ENCODE measurements around the gene CSRP2. TPM values are rescaled to one million over a fixed set of nuclear protein-coding genes. Genes with fewer than 3 reads are reported as not detected.

Gene CSRP2
- total RNA-seq: under 1 TPM in 1 of 2 donors, not detected in 1; 0.33 TPM

GRCh38 chr12:76878899-76879709 is at the start of gene CSRP2:
TSS of gene CSRP2 (minus strand) at chr12:76879019. CDS start at chr12:76866260, 12,759 bp downstream.
- H3K4me1 Mint-ChIP-seq (ENCODE audit: low read depth in 2 of 2): peaks cover 7 to 10% of the 10 kb centered on the region in 2 donors
- DNase-seq (ENCODE audit: low spot score) (peak; percentile 78), ATAC-seq (peak; percentile 90 to 92)
- no peaks in the 10 kb centered on the region for H3K36me3 Mint-ChIP-seq
- no peaks in the 10 kb centered on the region for H3K9me3 Mint-ChIP-seq
- H3K27me3 Mint-ChIP-seq: peaks cover 41 to 50% of the 10 kb centered on the region in 2 donors
- H3K4me3 Mint-ChIP-seq: peak within 1 kb of the TSS; percentile 86
- H3K27ac Mint-ChIP-seq: peak within 1 kb of the TSS in 1 of 2 donors; percentile 33

GRCh38 chr12:76927170-76927784 is 48.5 kb upstream of the CSRP2 start:
- Mint-ChIP-seq H3K4me3 (no peak overlapping the region), H3K36me3 (no peaks in the 10 kb centered on the region), H3K4me1 (ENCODE audit: low read depth in 2 of 2) (no peaks in the 10 kb centered on the region), H3K27me3 (peaks cover 11 to 28% of the 10 kb centered on the region in 2 donors), H3K27ac (no peak overlapping the region), H3K9me3 (no peaks in the 10 kb centered on the region)
- DNase-seq (ENCODE audit: low spot score) (no peak), ATAC-seq (no peak)

- Mint-ChIP-seq H3K9me3 (no peaks in the 10 kb centered on the region), H3K27ac (no peak overlapping the region), H3K27me3 (peaks cover 9 to 22% of the 10 kb centered on the region in 2 donors), H3K4me1 (ENCODE audit: low read depth in 2 of 2) (peaks cover 0 to 6% of the 10 kb centered on the region in 2 donors), H3K4me3 (no peak overlapping the region), H3K36me3 (no peaks in the 10 kb centered on the region)
- DNase-seq (ENCODE audit: low spot score) (no peak), ATAC-seq (no peak)
Observed at GRCh38 chr12:76925135-76925534, 46.3 kb upstream of the CSRP2 start.

GRCh38 chr12:76922866-76923265 is 44.0 kb upstream of the CSRP2 start:
- no peak for DNase-seq (ENCODE audit: low spot score)
- Mint-ChIP-seq H3K9me3 (no peaks in the 10 kb centered on the region), H3K27me3 (peaks cover 9 to 26% of the 10 kb centered on the region in 2 donors), H3K27ac (no peak overlapping the region), H3K4me1 (ENCODE audit: low read depth in 2 of 2) (peaks cover 0 to 9% of the 10 kb centered on the region in 2 donors), H3K36me3 (no peaks in the 10 kb centered on the region), H3K4me3 (no peak overlapping the region)
- no peak for ATAC-seq

GRCh38 chr12:76921891-76922664 is 43.3 kb upstream of the CSRP2 start:
- peaks cover 6 to 26% of the 10 kb centered on the region in 2 donors for H3K27me3 Mint-ChIP-seq
- ATAC-seq (no peak), DNase-seq (ENCODE audit: low spot score) (no peak)
- H3K27ac Mint-ChIP-seq: no peak overlapping the region
- no peak overlapping the region for H3K4me3 Mint-ChIP-seq
- H3K4me1 Mint-ChIP-seq (ENCODE audit: low read depth in 2 of 2): peaks cover 0 to 9% of the 10 kb centered on the region in 2 donors
- H3K9me3 Mint-ChIP-seq: no peaks in the 10 kb centered on the region
- no peaks in the 10 kb centered on the region for H3K36me3 Mint-ChIP-seq

GRCh38 chr12:76921100-76921471 is 42.3 kb upstream of the CSRP2 start:
- ATAC-seq: no peak
- no peak overlapping the region for H3K27ac Mint-ChIP-seq

GRCh38 chr12:76920172-76921099 is 41.6 kb upstream of the CSRP2 start:
- no peaks in the 10 kb centered on the region for H3K9me3 Mint-ChIP-seq
- DNase-seq (ENCODE audit: low spot score): no peak

More at GRCh38 chr12:76921100-76921471, 42.3 kb upstream of the CSRP2 start:
- Mint-ChIP-seq H3K27me3 (peaks cover 0 to 16% of the 10 kb centered on the region in 2 donors), H3K9me3 (no peaks in the 10 kb centered on the region), H3K36me3 (no peaks in the 10 kb centered on the region), H3K4me3 (no peak overlapping the region), H3K4me1 (ENCODE audit: low read depth in 2 of 2) (peaks cover 0 to 9% of the 10 kb centered on the region in 2 donors)
- DNase-seq (ENCODE audit: low spot score): no peak

GRCh38 chr12:76919383-76920171 is 40.8 kb upstream of the CSRP2 start:
- H3K36me3 Mint-ChIP-seq: no peaks in the 10 kb centered on the region
- ATAC-seq: peak in 1 of 2 donors; percentile 17
- H3K4me1 Mint-ChIP-seq (ENCODE audit: low read depth in 2 of 2): peaks cover 0 to 9% of the 10 kb centered on the region in 2 donors
- H3K27me3 Mint-ChIP-seq: peaks cover 0 to 13% of the 10 kb centered on the region in 2 donors
- H3K4me3 Mint-ChIP-seq: no peak overlapping the region
- no peak overlapping the region for H3K27ac Mint-ChIP-seq
- DNase-seq (ENCODE audit: low spot score): no peak
- H3K9me3 Mint-ChIP-seq: no peaks in the 10 kb centered on the region

More at GRCh38 chr12:76920172-76921099, 41.6 kb upstream of the CSRP2 start:
- Mint-ChIP-seq H3K27ac (no peak overlapping the region), H3K36me3 (no peaks in the 10 kb centered on the region), H3K27me3 (peaks cover 0 to 13% of the 10 kb centered on the region in 2 donors), H3K4me1 (ENCODE audit: low read depth in 2 of 2) (peaks cover 0 to 9% of the 10 kb centered on the region in 2 donors), H3K4me3 (no peak overlapping the region)
- ATAC-seq: peak; percentile 72 to 77

- H3K4me1 Mint-ChIP-seq (ENCODE audit: low read depth in 2 of 2): peaks cover 0 to 9% of the 10 kb centered on the region in 2 donors
- no peak overlapping the region for H3K27ac Mint-ChIP-seq
- no peak overlapping the region for H3K4me3 Mint-ChIP-seq
- no peak for DNase-seq (ENCODE audit: low spot score)
- ATAC-seq: no peak
- H3K27me3 Mint-ChIP-seq: peaks cover 0 to 22% of the 10 kb centered on the region in 2 donors
- H3K9me3 Mint-ChIP-seq: no peaks in the 10 kb centered on the region
- no peaks in the 10 kb centered on the region for H3K36me3 Mint-ChIP-seq
Observed at GRCh38 chr12:76916170-76916540, 37.3 kb upstream of the CSRP2 start.

GRCh38 chr12:76915361-76916169 is 36.7 kb upstream of the CSRP2 start:
- ATAC-seq: no peak
- Mint-ChIP-seq H3K36me3 (no peaks in the 10 kb centered on the region), H3K9me3 (no peaks in the 10 kb centered on the region), H3K27me3 (peaks cover 1 to 16% of the 10 kb centered on the region in 2 donors), H3K4me3 (no peak overlapping the region), H3K27ac (no peak overlapping the region), H3K4me1 (ENCODE audit: low read depth in 2 of 2) (peaks cover 0 to 7% of the 10 kb centered on the region in 2 donors)
- DNase-seq (ENCODE audit: low spot score): no peak

GRCh38 chr12:76914102-76914859 is 35.5 kb upstream of the CSRP2 start:
- Mint-ChIP-seq H3K27me3 (peaks cover 3 to 16% of the 10 kb centered on the region in 2 donors), H3K27ac (no peak overlapping the region), H3K9me3 (no peaks in the 10 kb centered on the region), H3K4me3 (no peak overlapping the region), H3K4me1 (ENCODE audit: low read depth in 2 of 2) (no peaks in the 10 kb centered on the region), H3K36me3 (no peaks in the 10 kb centered on the region)
- DNase-seq (ENCODE audit: low spot score) (no peak), ATAC-seq (no peak)
